AG10803 (cell line): Measurements from ENCODE around the gene BRF1.
"Not testable (repeated sequence)": the region's sequence is repeated elsewhere in the genome, so short reads cannot be mapped to it uniquely, and the experiment has no call there.

Experiments used
- DNase-seq: peaks from one replicate; pipeline ENCODE4 v3.0.0; 2010; ENCODE audit warnings: low read depth
- H3K4me3 ChIP-seq: 2 replicates; pipeline ENCODE4 v1.5.1; 2011; ENCODE audit warnings: mild to moderate bottlenecking, low read length, control low read depth
- TF ChIP-seq, protein P1 (sequence below): conservative IDR thresholded peaks from 2 replicates; pipeline ENCODE4 v1.5.1; 2011; ENCODE audit warnings: mild to moderate bottlenecking, low read length, control low read depth, inconsistent platforms

The BRF1 gene

DNA sequence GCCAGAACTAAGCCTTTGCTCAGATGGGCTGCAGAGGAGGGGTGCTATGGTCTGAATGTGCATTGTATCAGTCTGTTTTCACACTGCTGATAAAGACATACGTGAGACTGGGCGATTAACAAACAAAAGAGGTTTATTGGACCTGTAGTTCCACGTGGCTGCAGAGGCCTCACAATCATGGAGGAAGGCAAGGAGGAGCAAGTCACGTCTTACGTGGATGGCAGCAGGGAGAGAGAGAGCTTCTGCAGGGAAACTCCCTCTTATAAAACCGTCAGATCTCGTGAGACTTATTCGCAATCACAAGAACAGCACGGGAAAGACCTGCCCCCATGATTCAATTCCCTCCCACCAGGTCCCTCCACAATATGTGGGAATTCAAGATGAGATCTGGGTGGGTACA, 3.8 kb upstream of the BRF1 start:
- no peak for DNase-seq
- TF ChIP-seq, protein P1, sequence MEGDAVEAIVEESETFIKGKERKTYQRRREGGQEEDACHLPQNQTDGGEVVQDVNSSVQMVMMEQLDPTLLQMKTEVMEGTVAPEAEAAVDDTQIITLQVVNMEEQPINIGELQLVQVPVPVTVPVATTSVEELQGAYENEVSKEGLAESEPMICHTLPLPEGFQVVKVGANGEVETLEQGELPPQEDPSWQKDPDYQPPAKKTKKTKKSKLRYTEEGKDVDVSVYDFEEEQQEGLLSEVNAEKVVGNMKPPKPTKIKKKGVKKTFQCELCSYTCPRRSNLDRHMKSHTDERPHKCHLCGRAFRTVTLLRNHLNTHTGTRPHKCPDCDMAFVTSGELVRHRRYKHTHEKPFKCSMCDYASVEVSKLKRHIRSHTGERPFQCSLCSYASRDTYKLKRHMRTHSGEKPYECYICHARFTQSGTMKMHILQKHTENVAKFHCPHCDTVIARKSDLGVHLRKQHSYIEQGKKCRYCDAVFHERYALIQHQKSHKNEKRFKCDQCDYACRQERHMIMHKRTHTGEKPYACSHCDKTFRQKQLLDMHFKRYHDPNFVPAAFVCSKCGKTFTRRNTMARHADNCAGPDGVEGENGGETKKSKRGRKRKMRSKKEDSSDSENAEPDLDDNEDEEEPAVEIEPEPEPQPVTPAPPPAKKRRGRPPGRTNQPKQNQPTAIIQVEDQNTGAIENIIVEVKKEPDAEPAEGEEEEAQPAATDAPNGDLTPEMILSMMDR = no peak
- no peak overlapping the region for H3K4me3 ChIP-seq

DNA sequence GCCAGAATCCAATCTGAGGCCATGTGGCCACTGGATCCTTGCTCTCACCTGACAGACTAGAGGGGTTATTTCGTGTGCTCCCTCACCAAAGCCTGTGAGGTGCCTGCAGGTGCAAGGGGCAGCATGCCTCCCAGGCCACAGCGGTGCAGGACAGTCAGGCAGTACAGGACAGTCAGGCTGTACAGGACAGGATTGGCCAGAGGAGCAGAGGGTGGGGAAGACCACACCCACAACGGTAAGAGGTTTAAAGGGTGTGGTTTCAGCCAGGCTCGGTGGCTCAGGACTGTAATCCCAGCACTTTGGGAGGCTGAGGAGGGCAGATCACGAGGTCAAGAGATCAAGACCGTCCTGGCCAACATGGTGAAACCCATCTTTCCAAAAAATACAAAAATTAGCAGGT, 3.1 kb upstream of the BRF1 start:
- DNase-seq = no peak
- no peak overlapping the region for H3K4me3 ChIP-seq
- TF ChIP-seq, protein P1 = no peak

GRCh38 chr14:105301915-105302249, 1.1 kb upstream of the BRF1 start:
- DNase-seq, H3K4me3 ChIP-seq: not testable (repeated sequence)

GRCh38 chr14:105301103-105301914, 508 bp upstream of the BRF1 start:
- TF ChIP-seq, protein P1 = no peak
- peak overlapping the region; percentile 81 for H3K4me3 ChIP-seq
- peak; percentile 90 for DNase-seq

DNA sequence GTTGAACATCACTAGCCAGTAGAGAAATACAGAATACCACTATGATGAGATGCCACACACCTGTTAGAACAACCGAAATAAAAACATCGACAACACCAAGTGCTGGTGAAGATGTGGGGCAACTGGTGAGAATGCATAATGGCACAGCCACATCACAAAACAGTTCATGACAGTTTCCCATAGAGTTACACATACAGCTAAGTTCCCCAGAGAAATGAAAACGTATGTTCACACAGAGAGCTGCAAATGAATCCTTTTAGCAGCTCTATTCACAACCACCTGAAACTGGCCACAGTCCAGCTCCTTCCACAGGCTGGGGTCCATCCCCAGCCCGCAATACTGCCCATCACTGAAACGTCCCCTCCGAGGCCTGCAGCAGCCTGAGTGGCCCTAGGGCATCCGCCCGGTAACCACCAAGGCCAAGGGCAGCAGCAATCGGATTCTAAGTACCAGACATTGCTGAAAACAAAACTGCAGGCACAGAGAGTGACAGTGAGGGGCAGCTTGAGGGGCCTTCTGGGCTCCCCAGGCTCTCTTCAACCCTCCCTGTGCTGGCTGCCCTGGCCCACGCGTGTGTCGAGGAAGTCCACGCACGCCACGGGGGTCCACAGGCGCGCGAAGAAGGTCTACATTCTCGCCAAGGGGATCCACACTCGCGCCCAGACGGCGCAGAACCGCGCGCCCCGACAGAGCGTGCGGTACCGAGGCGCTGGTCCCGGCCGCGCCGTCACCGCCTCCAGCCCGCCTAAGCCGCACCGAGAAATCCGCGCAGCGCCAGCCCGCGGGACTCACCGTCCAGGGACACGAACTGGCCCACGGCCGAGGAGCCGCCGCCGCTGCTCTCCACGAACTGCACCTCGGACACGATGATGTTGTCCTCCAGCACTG, 903 bp downstream of the BRF1 start:
- H3K4me3 ChIP-seq = peak overlapping the region; percentile 81
- TF ChIP-seq, protein P1 = no peak
- DNase-seq = no peak

DNA sequence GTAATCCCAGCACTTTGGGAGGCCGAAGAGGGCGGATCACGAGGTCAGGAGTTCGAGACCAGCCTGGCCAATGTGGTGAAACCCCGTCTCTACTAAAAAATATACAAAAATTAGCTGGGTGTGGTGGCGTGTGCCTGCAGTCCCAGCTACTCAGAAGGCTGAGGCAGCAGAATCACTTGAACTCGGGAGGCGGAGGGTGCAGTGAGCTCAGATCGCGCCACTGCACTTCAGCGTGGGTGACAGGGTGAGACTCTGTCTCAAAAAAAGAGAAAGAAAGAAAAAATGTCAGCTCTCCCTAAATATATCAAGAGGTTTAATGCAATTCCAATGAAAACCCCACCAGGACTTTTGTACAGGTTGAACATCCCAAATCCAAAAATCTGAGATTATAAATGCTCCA, 3.5 kb downstream of the BRF1 start:
- DNase-seq, H3K4me3 ChIP-seq: not testable (repeated sequence)

DNA sequence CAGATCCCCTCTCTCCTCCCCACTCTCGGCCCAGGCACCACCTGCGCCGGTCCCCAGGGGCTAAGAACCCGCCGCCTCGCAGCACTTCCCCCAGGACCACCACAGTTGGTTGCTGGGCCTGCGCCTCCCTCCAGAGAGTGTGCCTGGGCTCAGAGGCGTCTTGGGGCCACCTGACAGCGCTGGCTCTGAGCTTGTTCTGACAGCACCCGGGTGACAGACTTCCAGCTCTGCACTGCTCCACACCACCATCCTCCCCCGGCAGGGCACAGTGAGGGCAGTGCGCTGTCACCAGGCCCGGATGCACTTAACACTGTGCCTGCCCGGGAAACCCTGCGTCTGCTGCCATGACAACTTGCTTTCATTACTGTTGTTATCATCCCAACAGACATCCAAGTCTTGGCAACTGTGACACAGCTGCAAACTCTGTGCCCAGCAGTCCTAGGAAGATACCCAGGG, 6.6 kb downstream of the BRF1 start:
- H3K4me3 ChIP-seq = no peak overlapping the region
- DNase-seq = peak; percentile 63
- TF ChIP-seq, protein P1 = no peak
